ENCODE measurements around the gene NKX1-2.
"Not testable (repeated sequence)": the region's sequence is repeated elsewhere in the genome, so short reads cannot be mapped to it uniquely, and the experiment has no call there.

Gene NKX1-2

GRCh38 chr10:124449170-124450011 lies 444 bp downstream of the NKX1-2 start:
- no peak for DNase-seq (ENCODE audit: low spot score)

GRCh38 chr10:124448696-124449169 lies 1.1 kb downstream of the NKX1-2 start:
- DNase-seq (ENCODE audit: low spot score): no peak

- no peak for DNase-seq (ENCODE audit: low spot score)
Observed at GRCh38 chr10:124447751-124448466, 1.9 kb downstream of the NKX1-2 start.

- no peak for DNase-seq (ENCODE audit: low spot score)
Observed at GRCh38 chr10:124446830-124447750, 2.7 kb downstream of the NKX1-2 start.

- DNase-seq (ENCODE audit: low spot score): not testable (repeated sequence)
Observed at GRCh38 chr10:124441694-124442093, 8.1 kb downstream of the NKX1-2 start.

GRCh38 chr10:124436191-124436638 lies 13.6 kb downstream of the NKX1-2 start:
- no peak for DNase-seq (ENCODE audit: low spot score)

- DNase-seq (ENCODE audit: low spot score): not testable (repeated sequence)
Observed at GRCh38 chr10:124435683-124436082, 14.2 kb downstream of the NKX1-2 start.

GRCh38 chr10:124433461-124433860 lies 16.4 kb downstream of the NKX1-2 start:
- DNase-seq (ENCODE audit: low spot score): no peak

GRCh38 chr10:124430077-124430476 lies 19.8 kb downstream of the NKX1-2 start:
- no peak for DNase-seq (ENCODE audit: low spot score)

- DNase-seq (ENCODE audit: low spot score): no peak
Observed at GRCh38 chr10:124429576-124429975, 20.3 kb downstream of the NKX1-2 start.

- DNase-seq (ENCODE audit: low spot score): no peak
Observed at GRCh38 chr10:124428207-124428777, 21.5 kb downstream of the NKX1-2 start.

GRCh38 chr10:124425227-124425962 lies 24.4 kb downstream of the NKX1-2 start:
- DNase-seq (ENCODE audit: low spot score): no peak

- no peak for DNase-seq (ENCODE audit: low spot score)
Observed at GRCh38 chr10:124423813-124424212, 26.0 kb downstream of the NKX1-2 start.

GRCh38 chr10:124422742-124423141 lies 27.1 kb downstream of the NKX1-2 start:
- no peak for DNase-seq (ENCODE audit: low spot score)

- DNase-seq (ENCODE audit: low spot score): no peak
Observed at GRCh38 chr10:124420254-124420653, 29.6 kb downstream of the NKX1-2 start.

- DNase-seq (ENCODE audit: low spot score): no peak
Observed at GRCh38 chr10:124419635-124420034, 30.2 kb downstream of the NKX1-2 start.

- peak; percentile 95 for DNase-seq (ENCODE audit: low spot score)
Observed at GRCh38 chr10:124418726-124419501, 30.9 kb downstream of the NKX1-2 start, which contains the start of gene OAT. TSS of gene OAT (minus strand) at chr10:124418923. CDS start at chr10:124412171, 6,752 bp downstream.

GRCh38 chr10:124417895-124418725 lies 31.7 kb downstream of the NKX1-2 start:
- DNase-seq (ENCODE audit: low spot score): peak; percentile 23

GRCh38 chr10:124416733-124417132 lies 33.1 kb downstream of the NKX1-2 start:
- no peak for DNase-seq (ENCODE audit: low spot score)
